ENCODE results near the gene TNRC6B.

DNA sequence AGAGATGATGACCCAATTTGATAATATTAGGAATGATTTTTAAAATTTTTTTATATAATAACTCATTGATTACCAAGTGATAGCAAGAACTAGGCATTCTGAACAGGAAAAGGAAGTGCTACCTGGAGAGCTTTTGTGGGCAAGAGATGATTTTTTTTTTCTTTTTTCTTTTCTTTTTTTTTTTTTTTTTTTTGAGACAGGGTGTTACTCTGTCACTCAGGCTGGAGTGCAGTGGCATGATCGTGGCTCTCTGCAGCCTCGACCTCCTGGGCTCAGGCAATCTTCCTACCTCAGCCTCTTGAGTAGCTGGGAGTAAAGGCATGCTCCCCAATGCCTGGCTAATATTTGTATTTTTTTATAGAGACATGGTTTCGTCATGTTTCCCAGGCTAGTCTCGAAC is 40.4 kb downstream of the TNRC6B start:
- TF ChIP-seq, protein P1, sequence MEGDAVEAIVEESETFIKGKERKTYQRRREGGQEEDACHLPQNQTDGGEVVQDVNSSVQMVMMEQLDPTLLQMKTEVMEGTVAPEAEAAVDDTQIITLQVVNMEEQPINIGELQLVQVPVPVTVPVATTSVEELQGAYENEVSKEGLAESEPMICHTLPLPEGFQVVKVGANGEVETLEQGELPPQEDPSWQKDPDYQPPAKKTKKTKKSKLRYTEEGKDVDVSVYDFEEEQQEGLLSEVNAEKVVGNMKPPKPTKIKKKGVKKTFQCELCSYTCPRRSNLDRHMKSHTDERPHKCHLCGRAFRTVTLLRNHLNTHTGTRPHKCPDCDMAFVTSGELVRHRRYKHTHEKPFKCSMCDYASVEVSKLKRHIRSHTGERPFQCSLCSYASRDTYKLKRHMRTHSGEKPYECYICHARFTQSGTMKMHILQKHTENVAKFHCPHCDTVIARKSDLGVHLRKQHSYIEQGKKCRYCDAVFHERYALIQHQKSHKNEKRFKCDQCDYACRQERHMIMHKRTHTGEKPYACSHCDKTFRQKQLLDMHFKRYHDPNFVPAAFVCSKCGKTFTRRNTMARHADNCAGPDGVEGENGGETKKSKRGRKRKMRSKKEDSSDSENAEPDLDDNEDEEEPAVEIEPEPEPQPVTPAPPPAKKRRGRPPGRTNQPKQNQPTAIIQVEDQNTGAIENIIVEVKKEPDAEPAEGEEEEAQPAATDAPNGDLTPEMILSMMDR (conservative IDR thresholded peaks at IDR 0.05; ENCODE audit: low read length), result no peak
- TF ChIP-seq EZH2phosphoT487 (IDR thresholded peaks at IDR 0.05; ENCODE audit: borderline replicate concordance, low read depth, low read length), result no peak

Measured in OCI-LY7 (cell line).